Mucosa of descending colon (tissue), 3 donors: ENCODE results near the gene ZFPM1. TPM values are rescaled to one million over a fixed set of nuclear protein-coding genes. Genes with fewer than 3 reads are reported as not detected.

Source experiments
- ATAC-seq: fragments of 200-7000 bp; cut with Tn5 transposase; one replicate; pipeline ENCODE4 v1.9.1; 2020; ENCODE audit warnings: mild to moderate bottlenecking, moderate library complexity
- DNase-seq, 3 donors: peaks; one replicate each; pipeline ENCODE4 v3.0.0-alpha.2; 2020
- H3K36me3 ChIP-seq: fragments of 200-600 bp; one replicate; pipeline ENCODE4 v1.8.0; 2021; ENCODE audit warnings: low read depth, mild to moderate bottlenecking
- H3K4me1 ChIP-seq: fragments of 200-600 bp; one replicate; pipeline ENCODE4 v1.8.0; 2021; ENCODE audit warnings: low read depth, mild to moderate bottlenecking
- H3K4me3 ChIP-seq: fragments of 200-600 bp; one replicate; pipeline ENCODE4 v1.8.0; 2021; ENCODE audit warnings: mild to moderate bottlenecking
- H3K9me3 ChIP-seq: fragments of 200-600 bp; one replicate; pipeline ENCODE4 v1.8.0; 2021; ENCODE audit warnings: mild to moderate bottlenecking
- intact Hi-C, 2 donors: fragments of 100-400 bp; cut with DNase I in 1 of 2; cut with micrococcal nuclease in 1 of 2; formaldehyde crosslinking; loops; one replicate each; pipeline versions ENCODE4 v1.11.0 to v1.11.1; 2022; cut with DNase I, micrococcal nuclease
- total RNA-seq, 3 donors: library from RNA; stranded (reverse); fragmentation: NEBNext Ultra II Directional in 2 of 3; extraction: Animal tissue kit (Norgen Biotek cat#: 25700) in 2 of 3; gene quantifications; one replicate each; pipeline versions ENCODE4 v1.2.1 to v1.2.4, GENCODE V29; 2021 to 2023
- TF ChIP-seq, protein P1 (sequence below): fragments of 200-600 bp; IDR thresholded peaks from one replicate; pipeline ENCODE4 v1.8.0; 2022; ENCODE audit warnings: antibody characterized with exemption, mild to moderate bottlenecking
- donor health status: DM: no; HTN: no; CAD: no; lungs with moderate emphysema.
- donor health status: DM: no; HTN: no; CAD: no.
- donor health status: DM: no; HTN: yes; CAD: no.

The ZFPM1 gene
- total RNA-seq, 3 donors from 2014 or later, result 5.2 to 10.3 (median 7.2) TPM

DNA sequence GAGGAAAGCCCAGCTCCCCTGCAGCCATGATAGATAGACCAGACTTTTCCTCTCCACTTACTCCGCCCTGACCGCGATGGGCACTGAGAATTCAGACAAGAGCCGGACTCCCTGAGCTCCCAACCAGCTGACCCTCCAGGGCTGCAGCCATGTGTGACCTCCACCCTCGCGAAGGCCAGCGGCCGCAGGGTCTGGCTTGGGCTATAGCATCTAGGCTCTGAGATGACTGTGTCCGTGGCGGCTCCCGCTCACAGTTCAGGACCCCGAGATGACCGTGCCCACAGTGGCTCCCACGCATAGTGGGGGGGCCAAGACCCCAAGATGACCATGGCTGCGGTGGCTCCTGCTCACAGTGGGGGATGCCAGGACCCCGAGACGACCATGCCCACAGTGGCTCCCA, 18.0 kb downstream of the ZFPM1 start:
- H3K4me1 ChIP-seq, result peaks cover 6% of the 10 kb centered on the region
- TF ChIP-seq, protein P1, sequence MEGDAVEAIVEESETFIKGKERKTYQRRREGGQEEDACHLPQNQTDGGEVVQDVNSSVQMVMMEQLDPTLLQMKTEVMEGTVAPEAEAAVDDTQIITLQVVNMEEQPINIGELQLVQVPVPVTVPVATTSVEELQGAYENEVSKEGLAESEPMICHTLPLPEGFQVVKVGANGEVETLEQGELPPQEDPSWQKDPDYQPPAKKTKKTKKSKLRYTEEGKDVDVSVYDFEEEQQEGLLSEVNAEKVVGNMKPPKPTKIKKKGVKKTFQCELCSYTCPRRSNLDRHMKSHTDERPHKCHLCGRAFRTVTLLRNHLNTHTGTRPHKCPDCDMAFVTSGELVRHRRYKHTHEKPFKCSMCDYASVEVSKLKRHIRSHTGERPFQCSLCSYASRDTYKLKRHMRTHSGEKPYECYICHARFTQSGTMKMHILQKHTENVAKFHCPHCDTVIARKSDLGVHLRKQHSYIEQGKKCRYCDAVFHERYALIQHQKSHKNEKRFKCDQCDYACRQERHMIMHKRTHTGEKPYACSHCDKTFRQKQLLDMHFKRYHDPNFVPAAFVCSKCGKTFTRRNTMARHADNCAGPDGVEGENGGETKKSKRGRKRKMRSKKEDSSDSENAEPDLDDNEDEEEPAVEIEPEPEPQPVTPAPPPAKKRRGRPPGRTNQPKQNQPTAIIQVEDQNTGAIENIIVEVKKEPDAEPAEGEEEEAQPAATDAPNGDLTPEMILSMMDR, result no peak
- H3K9me3 ChIP-seq, result no peaks in the 10 kb centered on the region
- no peak overlapping the region for H3K4me3 ChIP-seq
- intact Hi-C loops, result no loop called here
- DNase-seq (no peak), ATAC-seq (no peak)
- no peaks in the 10 kb centered on the region for H3K36me3 ChIP-seq

DNA sequence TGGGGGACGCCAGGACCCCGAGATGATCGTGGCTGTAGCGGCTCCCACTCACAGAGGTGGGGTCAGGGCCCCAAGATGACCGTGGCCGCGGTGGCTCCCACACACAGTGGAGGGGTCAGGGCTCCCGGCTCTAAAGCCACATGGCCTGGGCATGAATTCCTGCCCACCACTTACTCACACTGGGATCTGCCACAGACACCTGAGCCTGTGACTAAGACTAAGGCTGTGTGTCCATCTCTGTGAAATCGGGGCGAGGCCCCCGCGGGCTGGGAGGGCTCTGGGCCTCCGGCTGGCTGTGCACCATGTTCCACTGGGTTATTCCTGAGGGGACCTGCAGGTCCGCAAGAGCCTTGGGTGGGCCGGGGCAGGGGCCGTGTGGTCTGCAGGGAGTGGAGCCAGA, 18.5 kb downstream of the ZFPM1 start:
- ATAC-seq, result no peak

DNA sequence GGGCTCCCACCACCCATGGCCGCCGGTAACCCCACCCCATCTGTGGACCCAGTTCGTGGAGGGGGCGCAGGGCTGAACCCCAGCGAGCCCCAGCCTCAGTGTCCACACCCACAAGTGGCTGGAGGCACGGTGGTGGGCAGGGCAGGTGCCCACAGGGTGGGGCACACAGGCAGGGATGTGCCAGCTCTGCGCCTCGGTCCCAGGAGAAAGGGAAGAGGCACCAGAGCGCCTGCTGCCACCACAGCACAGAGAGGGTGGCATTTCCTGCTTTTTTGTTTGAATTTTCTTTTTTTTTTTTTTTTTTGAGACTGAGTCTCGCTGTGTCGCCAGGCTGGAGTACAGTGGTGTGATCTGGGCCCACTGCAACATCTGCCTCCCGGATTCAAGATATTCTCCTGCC, 19.0 kb downstream of the ZFPM1 start:
- Histone ChIP-seq H3K4me1 (peaks cover 6% of the 10 kb centered on the region), H3K4me3 (no peak overlapping the region), H3K36me3 (no peaks in the 10 kb centered on the region), H3K9me3 (no peaks in the 10 kb centered on the region)
- intact Hi-C loops, result no loop called here
- DNase-seq (no peak), ATAC-seq (no peak)
- TF ChIP-seq, protein P1, result no peak

More for the DNA sequence above, 18.5 kb downstream of the ZFPM1 start:
- H3K9me3 ChIP-seq, result no peaks in the 10 kb centered on the region
- peaks cover 6% of the 10 kb centered on the region for H3K4me1 ChIP-seq
- no peak overlapping the region for H3K4me3 ChIP-seq
- intact Hi-C loops, result no loop called here
- no peak for DNase-seq
- TF ChIP-seq, protein P1, result no peak
- no peaks in the 10 kb centered on the region for H3K36me3 ChIP-seq

DNA sequence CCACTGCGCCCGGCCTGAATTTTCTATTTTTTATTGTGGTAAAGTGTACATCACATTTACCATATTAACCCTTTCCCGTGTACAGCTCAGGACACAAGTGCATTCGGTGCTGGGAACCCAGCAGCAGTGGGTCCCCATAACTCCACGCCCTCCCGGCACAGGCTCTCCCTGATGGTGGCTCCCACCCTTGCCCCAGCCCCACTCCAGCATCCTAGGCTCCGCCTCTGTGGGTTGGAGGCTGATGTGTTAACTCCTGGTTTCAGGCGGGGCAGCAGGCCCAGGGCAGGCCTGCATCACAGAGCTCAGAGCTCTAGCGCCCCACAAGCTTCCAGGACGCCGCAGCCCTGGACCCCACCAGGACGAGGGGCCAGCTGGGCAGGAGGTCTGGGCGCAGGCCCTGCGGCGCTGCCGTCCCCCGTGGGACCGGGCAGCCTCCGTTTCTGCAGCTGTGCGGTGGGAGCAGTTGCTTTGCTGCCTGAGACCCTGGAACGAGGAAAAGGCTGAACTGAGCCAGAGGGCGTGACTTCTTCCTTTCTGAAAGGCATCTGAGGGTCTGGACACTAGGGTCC, 19.6 kb downstream of the ZFPM1 start:
- no peaks in the 10 kb centered on the region for H3K9me3 ChIP-seq
- peaks cover 6% of the 10 kb centered on the region for H3K4me1 ChIP-seq
- TF ChIP-seq, protein P1, result no peak
- ATAC-seq, result no peak
- no peak for DNase-seq
- no peaks in the 10 kb centered on the region for H3K36me3 ChIP-seq
- intact Hi-C loops, result no loop called here
- H3K4me3 ChIP-seq, result no peak overlapping the region

DNA sequence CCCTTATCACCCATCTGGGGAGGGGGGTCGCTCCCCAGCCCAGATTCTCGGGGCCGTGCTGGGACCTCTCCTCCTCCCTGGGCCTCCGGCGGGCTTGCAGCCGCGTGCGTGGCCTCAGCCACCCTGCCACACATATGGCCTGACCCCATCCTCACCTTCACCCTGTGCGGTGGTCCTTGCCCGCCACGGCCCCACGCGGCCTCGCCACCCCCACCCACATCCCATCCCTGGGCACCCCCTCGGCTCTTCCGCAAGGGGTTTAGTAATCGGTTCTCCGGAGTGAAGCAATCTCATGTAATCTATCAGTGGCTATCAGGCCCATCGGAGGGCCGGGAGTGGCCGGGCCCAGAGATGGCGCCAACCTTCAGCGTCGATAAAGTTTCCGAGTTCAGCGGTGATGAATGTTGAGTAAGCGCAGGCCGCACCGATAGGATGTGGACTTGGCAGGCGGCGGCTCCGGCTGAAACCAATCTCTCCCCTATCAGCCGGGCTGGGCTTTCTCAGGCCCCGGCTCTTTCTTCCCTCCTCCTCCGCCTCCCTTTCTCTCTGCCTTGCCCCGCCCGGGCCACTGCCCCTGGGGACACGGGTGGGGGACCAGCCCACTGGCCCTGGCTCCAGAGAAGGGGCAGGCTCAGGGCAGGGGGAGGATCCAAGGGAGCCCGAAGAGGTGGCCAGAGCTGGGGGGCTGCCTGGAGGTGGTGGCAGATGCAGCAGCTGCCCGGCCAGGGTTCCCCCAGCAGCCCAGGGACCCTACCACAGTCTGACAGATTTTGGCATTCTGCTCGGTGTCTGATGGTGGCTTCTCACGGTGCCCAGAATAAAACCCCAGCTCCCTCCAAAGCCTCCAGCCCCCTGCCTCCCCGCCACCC, 20.8 kb downstream of the ZFPM1 start:
- Histone ChIP-seq H3K9me3 (no peaks in the 10 kb centered on the region), H3K36me3 (no peaks in the 10 kb centered on the region), H3K4me1 (peaks cover 1% of the 10 kb centered on the region), H3K4me3 (no peak overlapping the region)
- TF ChIP-seq, protein P1, result no peak
- DNase-seq, result no peak
- intact Hi-C loops, result no loop called here
- ATAC-seq, result no peak
